Measurements from ENCODE around the gene LMOD3.
A peak's percentile ranks its signal among the peaks of the same experiment; 100 is the strongest.

The LMOD3 gene

DNA sequence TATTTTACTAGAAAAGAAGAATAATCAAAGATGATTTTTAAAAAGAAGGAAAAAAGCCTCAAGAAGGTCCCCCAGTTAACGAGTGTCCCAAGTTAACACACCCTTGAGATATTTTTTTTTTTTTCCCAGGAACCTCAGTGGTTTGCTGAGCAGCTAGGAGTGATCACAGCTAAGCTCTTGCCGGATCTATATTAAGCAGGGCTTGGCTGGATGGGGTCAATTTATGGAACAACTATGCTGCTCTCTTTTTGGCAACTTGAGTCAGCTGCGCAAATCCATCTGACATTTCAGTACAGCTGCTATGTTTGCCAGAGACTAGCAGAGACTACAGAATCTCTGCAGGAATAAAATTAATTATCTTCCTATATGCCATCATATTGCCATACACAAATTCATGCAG, at the start of gene LMOD3:
TSS of gene LMOD3 (minus strand) at position 193 of the 400 bp plus-strand sequence. CDS start 209 bp downstream, outside the sequence.
- no peak within 1 kb of the TSS for H3K27ac ChIP-seq
- TF ChIP-seq, protein P1, sequence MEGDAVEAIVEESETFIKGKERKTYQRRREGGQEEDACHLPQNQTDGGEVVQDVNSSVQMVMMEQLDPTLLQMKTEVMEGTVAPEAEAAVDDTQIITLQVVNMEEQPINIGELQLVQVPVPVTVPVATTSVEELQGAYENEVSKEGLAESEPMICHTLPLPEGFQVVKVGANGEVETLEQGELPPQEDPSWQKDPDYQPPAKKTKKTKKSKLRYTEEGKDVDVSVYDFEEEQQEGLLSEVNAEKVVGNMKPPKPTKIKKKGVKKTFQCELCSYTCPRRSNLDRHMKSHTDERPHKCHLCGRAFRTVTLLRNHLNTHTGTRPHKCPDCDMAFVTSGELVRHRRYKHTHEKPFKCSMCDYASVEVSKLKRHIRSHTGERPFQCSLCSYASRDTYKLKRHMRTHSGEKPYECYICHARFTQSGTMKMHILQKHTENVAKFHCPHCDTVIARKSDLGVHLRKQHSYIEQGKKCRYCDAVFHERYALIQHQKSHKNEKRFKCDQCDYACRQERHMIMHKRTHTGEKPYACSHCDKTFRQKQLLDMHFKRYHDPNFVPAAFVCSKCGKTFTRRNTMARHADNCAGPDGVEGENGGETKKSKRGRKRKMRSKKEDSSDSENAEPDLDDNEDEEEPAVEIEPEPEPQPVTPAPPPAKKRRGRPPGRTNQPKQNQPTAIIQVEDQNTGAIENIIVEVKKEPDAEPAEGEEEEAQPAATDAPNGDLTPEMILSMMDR (IDR thresholded peaks at IDR 0.05) = no peak
- TF ChIP-seq ZFX (IDR thresholded peaks at IDR 0.05; ENCODE audit: borderline replicate concordance) = no peak

DNA sequence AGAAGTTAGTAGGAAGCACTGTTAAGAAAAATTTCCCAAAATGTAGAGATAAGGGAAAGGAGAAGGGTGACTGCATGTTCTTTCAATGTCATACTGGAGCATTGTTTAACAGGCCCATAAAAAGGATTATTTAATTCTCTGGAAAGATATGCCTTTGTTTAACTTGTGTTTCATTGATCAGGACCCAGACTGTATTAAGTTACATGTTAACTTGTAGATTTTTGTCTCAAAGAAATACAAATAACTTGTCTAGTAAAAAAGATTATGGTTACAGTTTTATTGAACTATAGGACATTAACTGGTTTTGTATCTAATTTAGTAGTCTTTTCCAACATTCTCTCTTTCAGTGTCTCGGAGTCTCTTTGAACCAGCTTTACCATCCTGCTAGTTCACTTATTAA, 49.7 kb upstream of the LMOD3 start:
- no peak overlapping the region for H3K27ac ChIP-seq
- TF ChIP-seq ZFX (IDR thresholded peaks at IDR 0.05; ENCODE audit: borderline replicate concordance) = no peak
- TF ChIP-seq, protein P1 (IDR thresholded peaks at IDR 0.05) = no peak

DNA sequence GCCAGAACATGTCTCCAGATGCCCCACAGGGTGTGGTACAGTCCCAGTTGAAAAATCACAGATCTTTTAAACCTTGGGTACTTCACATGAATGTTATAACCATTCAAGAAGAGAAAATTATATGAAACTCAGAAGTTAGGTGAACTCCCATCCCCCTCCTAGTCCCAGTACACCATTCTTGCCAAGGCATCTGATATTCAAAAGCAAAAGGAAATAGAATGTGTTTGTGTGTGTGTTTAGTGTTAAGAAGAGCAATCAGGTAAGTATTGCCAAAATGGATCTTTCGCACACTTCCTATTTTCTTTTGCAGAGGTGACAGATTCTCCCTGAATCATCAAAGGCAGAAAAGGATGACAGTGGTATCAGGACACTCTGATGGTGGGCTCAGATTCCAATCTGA, 44.1 kb upstream of the LMOD3 start:
- TF ChIP-seq ZFX (IDR thresholded peaks at IDR 0.05; ENCODE audit: borderline replicate concordance) = no peak
- TF ChIP-seq, protein P1 (IDR thresholded peaks at IDR 0.05) = no peak

DNA sequence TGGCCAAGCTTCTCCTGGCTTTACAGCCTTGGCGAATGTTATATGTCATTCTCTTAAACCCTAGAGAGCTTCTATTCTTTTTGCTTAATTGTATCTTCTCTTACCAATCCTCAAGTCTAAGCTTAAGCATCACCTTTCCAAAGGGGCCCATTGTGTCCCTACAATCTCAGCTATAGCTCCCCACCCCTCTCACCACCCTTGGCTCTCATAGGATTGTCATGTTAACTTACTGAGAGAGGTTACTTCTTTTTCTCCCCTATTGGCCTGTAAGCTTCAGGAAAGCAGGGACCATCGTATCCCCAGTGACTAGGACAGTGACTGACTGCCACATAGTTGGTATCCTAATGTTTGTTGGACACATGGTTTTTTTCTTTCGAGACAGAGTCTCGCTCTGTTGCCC, 43.3 kb upstream of the LMOD3 start:
- TF ChIP-seq, protein P1 (IDR thresholded peaks at IDR 0.05) = no peak
- TF ChIP-seq ZFX (IDR thresholded peaks at IDR 0.05; ENCODE audit: borderline replicate concordance) = no peak
- no peak overlapping the region for H3K27ac ChIP-seq

More for the DNA sequence above, 44.1 kb upstream of the LMOD3 start:
- no peak overlapping the region for H3K27ac ChIP-seq

DNA sequence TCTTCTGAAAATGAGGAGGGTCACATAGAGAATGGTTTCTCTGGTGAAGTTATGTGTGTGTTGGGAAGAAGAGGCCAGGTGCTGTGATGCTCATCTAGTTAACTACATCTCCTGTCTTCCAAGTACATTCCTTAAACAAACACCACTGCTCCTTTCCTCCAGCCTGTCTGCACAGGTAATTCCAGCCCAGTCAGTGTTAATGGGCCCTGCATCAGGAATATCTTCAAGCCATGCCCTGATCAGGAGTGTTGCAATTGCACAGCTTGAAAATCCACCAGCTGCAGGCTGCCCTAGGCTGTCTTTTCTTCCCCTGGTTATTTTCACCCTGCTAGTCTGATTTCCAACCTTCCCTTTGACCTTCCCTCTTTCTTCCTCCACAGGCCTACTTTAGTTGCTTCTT, 41.9 kb upstream of the LMOD3 start:
- TF ChIP-seq, protein P1 (IDR thresholded peaks at IDR 0.05) = no peak
- TF ChIP-seq ZFX (IDR thresholded peaks at IDR 0.05; ENCODE audit: borderline replicate concordance) = no peak
- H3K27ac ChIP-seq = no peak overlapping the region

DNA sequence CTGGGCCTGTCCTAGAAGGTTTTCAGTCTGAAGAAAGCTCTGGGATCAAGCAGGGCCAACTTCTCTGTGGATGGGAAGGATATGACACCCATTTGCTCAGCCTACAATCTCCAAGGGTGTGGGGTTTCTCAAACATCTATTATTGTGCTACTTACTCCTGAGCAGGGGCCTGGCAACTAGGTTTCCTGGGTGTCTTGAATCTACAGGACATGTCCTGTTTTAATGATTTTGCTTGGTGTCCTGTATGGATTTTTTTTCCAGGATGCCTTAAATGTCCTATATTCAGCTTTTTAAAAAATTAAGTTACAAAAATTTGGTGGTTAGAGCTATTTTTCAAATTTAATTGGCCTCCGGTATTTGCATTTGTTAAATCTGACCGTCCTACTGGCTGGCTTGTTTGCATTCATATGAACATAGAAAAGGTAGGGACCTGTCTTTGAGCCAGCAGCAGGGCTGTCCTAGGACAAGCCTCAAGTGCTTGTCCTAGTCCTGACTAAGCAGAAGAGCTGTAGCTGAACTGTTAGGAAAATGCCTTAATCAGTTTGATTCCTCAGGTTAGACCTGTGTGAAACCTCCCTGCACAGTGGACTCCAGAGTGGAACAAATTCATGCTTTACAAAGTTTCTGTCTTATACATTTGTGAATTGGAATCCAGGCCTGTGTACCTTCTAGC, 40.0 kb upstream of the LMOD3 start:
- H3K27ac ChIP-seq = no peak overlapping the region
- TF ChIP-seq, protein P1 (IDR thresholded peaks at IDR 0.05) = no peak
- no peak for TF ChIP-seq ZFX (IDR thresholded peaks at IDR 0.05; ENCODE audit: borderline replicate concordance)

DNA sequence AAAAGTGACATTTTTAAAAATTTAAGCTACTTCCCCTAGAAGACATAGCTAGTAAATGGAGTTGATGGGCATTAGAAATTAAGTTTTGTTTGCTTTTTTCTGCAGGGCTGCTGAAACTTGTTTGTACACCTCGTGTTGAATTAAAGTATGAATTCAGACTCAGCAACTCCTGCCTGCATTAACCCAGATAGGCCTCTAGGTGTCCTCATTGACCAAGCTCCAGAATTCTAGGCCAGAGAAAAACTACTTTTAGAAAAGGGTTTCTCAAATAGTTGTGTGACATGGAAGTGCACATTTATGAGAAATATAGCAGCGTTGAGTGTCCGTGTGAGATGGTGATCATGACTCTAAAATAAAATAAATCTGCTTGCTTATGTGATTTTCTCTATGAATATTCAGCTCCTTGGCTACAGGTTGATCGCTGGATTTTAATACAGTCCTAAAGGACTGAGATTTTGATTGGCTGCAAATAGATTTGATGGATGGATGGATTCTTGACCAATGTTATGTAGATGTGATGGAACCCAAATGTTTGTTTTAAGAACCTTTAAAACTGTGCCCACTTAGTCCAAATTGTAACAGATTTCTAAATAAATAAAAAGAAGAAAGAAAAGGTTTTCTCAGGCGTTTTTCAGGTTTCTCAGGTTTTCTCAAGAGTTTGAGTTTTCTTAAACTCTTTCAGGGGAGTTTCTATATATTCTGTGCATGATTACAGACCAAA, 39.4 kb upstream of the LMOD3 start:
- TF ChIP-seq, protein P1 (IDR thresholded peaks at IDR 0.05) = peak; percentile 92
- TF ChIP-seq ZFX (IDR thresholded peaks at IDR 0.05; ENCODE audit: borderline replicate concordance) = no peak
- no peak overlapping the region for H3K27ac ChIP-seq

Data from 22Rv1 (cell line).